ENCODE results near the gene ZC3H11A.
"Not testable (repeated sequence)": the region's sequence is repeated elsewhere in the genome, so short reads cannot be mapped to it uniquely, and the experiment has no call there.

ZC3H11A gene

DNA sequence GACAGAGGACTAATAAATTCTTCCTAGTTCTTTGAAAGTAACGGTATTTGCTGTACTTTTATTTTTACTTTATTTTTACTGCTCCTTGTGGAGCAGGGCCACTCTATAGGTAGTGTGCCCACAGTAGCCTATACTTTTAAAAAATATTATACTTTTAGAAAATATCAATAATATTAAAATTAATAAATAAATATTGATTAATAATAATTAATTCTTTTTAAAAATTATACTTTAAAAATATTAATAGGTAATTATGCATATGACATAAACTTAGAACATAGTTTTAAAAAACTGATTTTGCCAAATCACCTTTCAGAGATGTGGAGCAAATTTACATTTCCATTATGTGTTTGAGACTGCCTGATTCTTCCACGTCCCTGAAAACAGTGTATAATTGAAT lies 30.8 kb downstream of the ZC3H11A start:
- DNase-seq (ENCODE audit: low spot score in 2 of 2) (no peak), ATAC-seq (replicated peaks; ENCODE audit: extremely low read depth, poor library complexity, severe bottlenecking) (no peak)
- Mint-ChIP-seq H3K9me3 (no peaks in the 10 kb centered on the region), H3K4me3 (no peak overlapping the region), H3K27ac (ENCODE audit: low read depth) (no peak overlapping the region), H3K4me1 (peaks cover 34% of the 10 kb centered on the region), H3K36me3 (ENCODE audit: insufficient read depth) (peaks cover 79% of the 10 kb centered on the region), H3K27me3 (no peaks in the 10 kb centered on the region)

DNA sequence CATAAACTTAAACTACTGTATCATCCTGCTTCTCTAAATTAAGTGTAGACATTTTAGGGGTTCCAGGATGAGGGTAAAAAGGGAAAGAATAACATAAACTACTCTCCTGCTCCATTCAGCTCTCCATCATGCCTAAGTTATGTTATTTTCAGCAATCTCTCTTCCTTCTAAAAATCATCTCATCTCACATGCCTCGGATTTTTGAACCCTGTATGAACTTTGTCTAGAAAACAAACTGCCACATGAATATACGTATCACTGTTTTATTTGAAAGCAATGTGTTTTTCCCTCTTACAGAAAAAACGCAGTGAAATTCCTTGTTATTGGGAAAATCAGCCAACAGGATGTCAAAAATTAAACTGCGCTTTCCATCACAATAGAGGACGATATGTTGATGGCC lies 32.6 kb downstream of the ZC3H11A start:
- peaks cover 23% of the 10 kb centered on the region for H3K4me1 Mint-ChIP-seq
- H3K36me3 Mint-ChIP-seq (ENCODE audit: insufficient read depth), result peaks cover 79% of the 10 kb centered on the region
- DNase-seq (ENCODE audit: low spot score in 2 of 2), result no peak
- H3K27ac Mint-ChIP-seq (ENCODE audit: low read depth), result no peak overlapping the region
- H3K4me3 Mint-ChIP-seq, result no peak overlapping the region
- no peak for ATAC-seq (replicated peaks; ENCODE audit: extremely low read depth, poor library complexity, severe bottlenecking)
- H3K27me3 Mint-ChIP-seq, result no peaks in the 10 kb centered on the region
- no peaks in the 10 kb centered on the region for H3K9me3 Mint-ChIP-seq

DNA sequence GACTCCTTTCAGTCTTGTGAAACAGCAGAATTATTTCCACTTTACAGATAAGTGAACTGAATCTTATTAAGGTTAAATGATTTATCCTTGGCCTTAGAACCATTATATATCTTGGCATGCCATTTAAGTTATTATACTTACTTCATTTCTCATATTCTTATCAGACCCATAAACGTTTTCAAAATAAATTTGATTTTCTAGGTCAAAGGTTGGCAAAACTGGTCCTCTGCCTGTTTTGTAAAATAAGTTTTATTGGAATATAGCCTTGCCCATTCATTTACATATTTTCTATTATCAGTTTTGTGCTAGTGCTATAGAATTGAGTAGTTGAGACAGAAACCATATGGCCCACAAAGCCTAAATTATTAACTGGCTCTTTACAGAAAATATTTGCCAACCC lies 33.1 kb downstream of the ZC3H11A start:
- DNase-seq (ENCODE audit: low spot score in 2 of 2) (no peak), ATAC-seq (replicated peaks; ENCODE audit: extremely low read depth, poor library complexity, severe bottlenecking) (no peak)
- Mint-ChIP-seq H3K4me1 (peaks cover 18% of the 10 kb centered on the region), H3K4me3 (no peak overlapping the region), H3K27me3 (no peaks in the 10 kb centered on the region), H3K9me3 (no peaks in the 10 kb centered on the region), H3K36me3 (ENCODE audit: insufficient read depth) (peaks cover 82% of the 10 kb centered on the region), H3K27ac (ENCODE audit: low read depth) (no peak overlapping the region)

DNA sequence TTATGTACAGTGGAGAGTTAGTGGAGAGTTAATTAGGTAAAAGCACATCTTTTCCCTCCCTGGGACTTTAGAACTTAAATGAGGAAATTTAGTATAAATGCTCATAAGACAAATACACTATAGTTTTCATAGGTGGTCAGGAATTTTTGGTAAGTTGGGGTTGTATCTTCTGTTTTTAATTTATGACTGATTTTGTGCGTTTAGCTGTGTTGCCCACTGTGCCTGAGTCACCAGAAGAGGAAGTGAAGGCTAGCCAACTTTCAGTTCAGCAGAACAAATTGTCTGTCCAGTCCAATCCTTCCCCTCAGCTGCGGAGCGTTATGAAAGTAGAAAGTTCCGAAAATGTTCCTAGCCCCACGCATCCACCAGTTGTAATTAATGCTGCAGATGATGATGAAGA lies 33.8 kb downstream of the ZC3H11A start:
- H3K9me3 Mint-ChIP-seq; ATAC-seq (replicated peaks; ENCODE audit: extremely low read depth, poor library complexity, severe bottlenecking); DNase-seq (ENCODE audit: low spot score in 2 of 2); H3K4me3 Mint-ChIP-seq; H3K27ac Mint-ChIP-seq (ENCODE audit: low read depth); H3K27me3 Mint-ChIP-seq: not testable (repeated sequence)
- Mint-ChIP-seq H3K4me1 (peaks cover 14% of the 10 kb centered on the region), H3K36me3 (ENCODE audit: insufficient read depth) (peaks cover 84% of the 10 kb centered on the region)

DNA sequence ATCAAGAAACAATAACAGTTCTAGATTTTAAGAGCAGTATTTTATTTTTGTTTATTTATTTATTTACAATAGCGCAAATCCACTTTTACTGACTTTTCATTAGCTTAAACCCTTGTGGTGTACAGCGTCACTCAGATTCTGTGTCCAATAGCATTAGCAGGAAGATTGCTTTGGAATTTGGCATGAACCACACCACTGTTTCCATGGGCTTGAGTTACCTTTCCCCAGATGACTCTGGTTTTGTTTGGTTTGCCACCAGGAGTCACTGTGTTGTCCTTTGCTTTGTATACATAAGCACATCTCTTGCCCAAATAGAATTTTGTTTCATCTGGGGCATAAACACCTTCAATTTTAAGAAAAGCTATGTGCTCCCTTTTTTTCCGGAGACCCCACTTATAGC lies 40.1 kb downstream of the ZC3H11A start:
- ATAC-seq (replicated peaks; ENCODE audit: extremely low read depth, poor library complexity, severe bottlenecking) (no peak), DNase-seq (ENCODE audit: low spot score in 2 of 2) (no peak)
- no peak overlapping the region for H3K27ac Mint-ChIP-seq (ENCODE audit: low read depth)
- no peaks in the 10 kb centered on the region for H3K9me3 Mint-ChIP-seq
- peaks cover 9% of the 10 kb centered on the region for H3K4me1 Mint-ChIP-seq
- no peak overlapping the region for H3K4me3 Mint-ChIP-seq
- H3K36me3 Mint-ChIP-seq (ENCODE audit: insufficient read depth), result peaks cover 89% of the 10 kb centered on the region
- H3K27me3 Mint-ChIP-seq, result no peaks in the 10 kb centered on the region

DNA sequence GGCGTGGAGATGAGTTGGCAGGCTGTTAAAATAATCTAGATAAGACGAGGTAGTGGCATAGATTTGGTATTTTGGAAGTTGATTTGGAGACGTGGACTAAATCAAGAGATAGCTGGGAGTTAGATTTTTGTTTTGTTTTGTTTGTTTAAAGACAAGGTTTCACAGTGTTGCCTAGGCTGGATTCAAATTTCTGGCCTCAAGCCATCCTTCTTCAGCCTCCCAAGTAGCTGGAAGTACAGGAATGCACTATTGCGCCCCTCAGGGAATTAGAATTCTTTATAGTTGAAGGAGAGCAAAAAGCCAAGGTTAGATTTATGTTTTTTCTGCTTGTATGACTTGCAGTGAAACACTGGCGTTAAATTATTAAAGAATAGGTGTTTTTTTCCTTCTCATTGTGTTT lies 43.7 kb downstream of the ZC3H11A start:
- no peak for DNase-seq (ENCODE audit: low spot score in 2 of 2)
- no peak for ATAC-seq (replicated peaks; ENCODE audit: extremely low read depth, poor library complexity, severe bottlenecking)
- Mint-ChIP-seq H3K9me3 (no peaks in the 10 kb centered on the region), H3K4me1 (peaks cover 9% of the 10 kb centered on the region), H3K36me3 (ENCODE audit: insufficient read depth) (peaks cover 80% of the 10 kb centered on the region), H3K4me3 (no peak overlapping the region), H3K27me3 (no peaks in the 10 kb centered on the region), H3K27ac (ENCODE audit: low read depth) (no peak overlapping the region)

DNA sequence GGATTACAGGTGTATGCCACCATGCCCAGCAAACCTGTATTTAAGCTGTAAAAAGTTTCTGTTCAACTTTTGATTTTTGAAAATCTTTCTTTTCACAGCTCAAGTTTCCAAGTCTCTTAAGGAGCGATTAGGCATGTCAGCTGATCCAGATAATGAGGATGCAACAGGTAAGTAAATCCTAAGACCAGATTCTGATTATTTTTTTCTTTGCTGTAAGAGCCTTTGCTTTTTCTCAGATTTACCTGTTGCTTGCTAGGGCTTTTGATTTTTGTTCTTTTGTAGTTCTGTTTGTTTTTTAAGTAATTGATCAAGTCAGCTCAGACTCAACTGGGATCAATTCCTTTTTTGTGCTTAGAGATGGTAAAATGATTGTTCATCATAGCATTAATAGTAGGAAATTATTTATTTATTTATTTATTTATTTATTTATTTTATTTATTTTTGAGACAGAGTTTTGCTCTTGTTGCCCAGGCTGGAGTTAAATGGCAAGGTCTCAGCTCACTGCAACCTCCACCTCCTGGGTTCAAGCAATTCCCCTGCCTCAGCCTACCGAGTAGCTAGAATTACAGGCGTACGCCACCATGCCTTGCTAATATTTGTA lies 44.9 kb downstream of the ZC3H11A start:
- no peak for ATAC-seq (replicated peaks; ENCODE audit: extremely low read depth, poor library complexity, severe bottlenecking)
- H3K4me1 Mint-ChIP-seq, result peaks cover 9% of the 10 kb centered on the region
- no peaks in the 10 kb centered on the region for H3K27me3 Mint-ChIP-seq
- no peak for DNase-seq (ENCODE audit: low spot score in 2 of 2)
- peaks cover 76% of the 10 kb centered on the region for H3K36me3 Mint-ChIP-seq (ENCODE audit: insufficient read depth)
- H3K27ac Mint-ChIP-seq (ENCODE audit: low read depth), result no peak overlapping the region
- no peaks in the 10 kb centered on the region for H3K9me3 Mint-ChIP-seq
- no peak overlapping the region for H3K4me3 Mint-ChIP-seq

DNA sequence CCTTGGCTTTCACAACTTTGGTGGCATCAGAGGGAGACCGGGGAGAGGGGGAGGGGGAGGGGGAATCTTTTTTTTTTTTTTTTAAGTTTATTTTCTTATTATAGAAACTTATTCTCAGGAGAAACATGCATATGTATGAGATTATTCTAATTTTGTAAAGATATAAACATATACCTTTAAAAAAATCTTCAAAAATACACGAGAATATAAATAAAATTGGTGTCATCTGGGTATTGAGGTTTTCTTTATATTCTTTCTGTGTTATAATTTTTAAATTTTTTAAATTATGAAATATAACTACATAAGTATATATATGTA lies 47.1 kb downstream of the ZC3H11A start:
- ATAC-seq (replicated peaks; ENCODE audit: extremely low read depth, poor library complexity, severe bottlenecking), result no peak
- Mint-ChIP-seq H3K36me3 (ENCODE audit: insufficient read depth) (peaks cover 75% of the 10 kb centered on the region), H3K27me3 (no peaks in the 10 kb centered on the region), H3K4me1 (peaks cover 7% of the 10 kb centered on the region), H3K4me3 (no peak overlapping the region), H3K9me3 (no peaks in the 10 kb centered on the region), H3K27ac (ENCODE audit: low read depth) (no peak overlapping the region)
- no peak for DNase-seq (ENCODE audit: low spot score in 2 of 2)

DNA sequence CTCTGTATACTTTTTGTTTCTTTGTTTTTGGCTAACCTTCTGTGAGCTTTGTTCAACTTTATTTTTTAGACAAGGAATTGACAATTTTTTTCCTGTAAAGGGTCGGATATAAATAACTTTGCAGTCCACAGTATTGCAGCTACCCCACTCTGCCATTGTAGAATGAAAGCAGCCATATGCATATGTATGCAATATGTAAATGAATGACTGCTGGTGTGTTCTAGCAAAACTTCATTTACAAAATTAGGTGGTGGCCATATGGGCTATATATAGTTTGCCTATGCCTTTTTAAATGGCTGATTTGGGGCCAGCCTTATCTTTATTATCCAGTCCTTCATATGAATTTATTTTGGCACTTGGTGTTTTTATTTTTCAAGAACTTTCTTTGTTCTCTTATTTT lies 48.0 kb downstream of the ZC3H11A start:
- no peaks in the 10 kb centered on the region for H3K4me1 Mint-ChIP-seq
- H3K9me3 Mint-ChIP-seq, result no peaks in the 10 kb centered on the region
- no peak overlapping the region for H3K4me3 Mint-ChIP-seq
- H3K27ac Mint-ChIP-seq (ENCODE audit: low read depth), result no peak overlapping the region
- peaks cover 72% of the 10 kb centered on the region for H3K36me3 Mint-ChIP-seq (ENCODE audit: insufficient read depth)
- H3K27me3 Mint-ChIP-seq, result no peaks in the 10 kb centered on the region
- DNase-seq (ENCODE audit: low spot score in 2 of 2), result no peak
- ATAC-seq (replicated peaks; ENCODE audit: extremely low read depth, poor library complexity, severe bottlenecking), result no peak

Measured in central memory CD8-positive, alpha-beta T cell (primary cell).